ENCODE measurements around the gene SLC23A3.

The SLC23A3 gene

DNA sequence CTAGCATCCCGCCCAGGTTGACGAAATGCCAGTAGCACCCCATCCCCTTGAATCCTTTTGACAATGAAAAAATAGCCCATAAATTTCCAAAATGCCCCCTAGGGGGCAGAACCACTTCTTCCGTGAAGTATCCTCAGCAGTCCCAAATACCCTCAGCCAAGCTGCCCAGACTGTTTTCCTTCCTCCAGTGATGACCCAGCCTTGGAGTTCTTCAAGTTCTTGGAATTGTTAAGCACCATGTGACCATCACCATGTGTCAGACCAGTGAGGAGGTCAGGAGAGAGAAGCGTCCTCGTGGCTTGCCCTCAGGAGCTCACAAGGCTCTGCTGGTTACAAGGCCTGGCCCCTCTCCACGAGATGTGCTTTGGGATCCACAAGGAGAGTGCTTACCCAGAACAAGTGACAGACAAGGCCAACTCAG, 1.4 kb upstream of the SLC23A3 start:
- Histone ChIP-seq H3K27ac (ENCODE audit: low read length) (0 out of 2 replicates have a peak overlapping the region, but pooled peaks have one; percentile 19), H3K9me3 (ENCODE audit: insufficient read depth, low read length, severe bottlenecking) (no peaks in the 10 kb centered on the region), H3K27me3 (ENCODE audit: insufficient read depth, low read length, poor library complexity) (no peaks in the 10 kb centered on the region), H3K36me3 (ENCODE audit: insufficient read depth, low read length) (peaks cover 42% of the 10 kb centered on the region), H3K4me2 (ENCODE audit: insufficient read depth, low read length) (no peak overlapping the region), H3K9ac (ENCODE audit: low read depth, low read length) (no peak overlapping the region), H3K4me1 (ENCODE audit: insufficient read depth, low read length) (peaks cover 16% of the 10 kb centered on the region), H3K79me2 (ENCODE audit: insufficient read depth, low read length) (peaks cover 7% of the 10 kb centered on the region), H3K4me3 (ENCODE audit: low read depth in 1 of 2, low read length in 2 of 2) (no peak overlapping the region), H2AFZ (ENCODE audit: low read depth, low read length) (no peak overlapping the region), H4K20me1 (ENCODE audit: insufficient read depth, low read length) (peaks cover 4% of the 10 kb centered on the region; the same call in 1 of the 2 replicates)
- ATAC-seq (ENCODE audit: insufficient read depth, low read depth) (peak; percentile 69), DNase-seq (peak; percentile 35)
- no peak for TF ChIP-seq EZH2 (IDR thresholded peaks at IDR 0.05; ENCODE audit: borderline replicate concordance, low read depth, low read length, severe bottlenecking)
- TF ChIP-seq, protein P1, sequence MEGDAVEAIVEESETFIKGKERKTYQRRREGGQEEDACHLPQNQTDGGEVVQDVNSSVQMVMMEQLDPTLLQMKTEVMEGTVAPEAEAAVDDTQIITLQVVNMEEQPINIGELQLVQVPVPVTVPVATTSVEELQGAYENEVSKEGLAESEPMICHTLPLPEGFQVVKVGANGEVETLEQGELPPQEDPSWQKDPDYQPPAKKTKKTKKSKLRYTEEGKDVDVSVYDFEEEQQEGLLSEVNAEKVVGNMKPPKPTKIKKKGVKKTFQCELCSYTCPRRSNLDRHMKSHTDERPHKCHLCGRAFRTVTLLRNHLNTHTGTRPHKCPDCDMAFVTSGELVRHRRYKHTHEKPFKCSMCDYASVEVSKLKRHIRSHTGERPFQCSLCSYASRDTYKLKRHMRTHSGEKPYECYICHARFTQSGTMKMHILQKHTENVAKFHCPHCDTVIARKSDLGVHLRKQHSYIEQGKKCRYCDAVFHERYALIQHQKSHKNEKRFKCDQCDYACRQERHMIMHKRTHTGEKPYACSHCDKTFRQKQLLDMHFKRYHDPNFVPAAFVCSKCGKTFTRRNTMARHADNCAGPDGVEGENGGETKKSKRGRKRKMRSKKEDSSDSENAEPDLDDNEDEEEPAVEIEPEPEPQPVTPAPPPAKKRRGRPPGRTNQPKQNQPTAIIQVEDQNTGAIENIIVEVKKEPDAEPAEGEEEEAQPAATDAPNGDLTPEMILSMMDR (IDR thresholded peaks at IDR 0.05; ENCODE audit: borderline replicate concordance, extremely low read depth, low read length, poor library complexity, severe bottlenecking), result peak; percentile 72

DNA sequence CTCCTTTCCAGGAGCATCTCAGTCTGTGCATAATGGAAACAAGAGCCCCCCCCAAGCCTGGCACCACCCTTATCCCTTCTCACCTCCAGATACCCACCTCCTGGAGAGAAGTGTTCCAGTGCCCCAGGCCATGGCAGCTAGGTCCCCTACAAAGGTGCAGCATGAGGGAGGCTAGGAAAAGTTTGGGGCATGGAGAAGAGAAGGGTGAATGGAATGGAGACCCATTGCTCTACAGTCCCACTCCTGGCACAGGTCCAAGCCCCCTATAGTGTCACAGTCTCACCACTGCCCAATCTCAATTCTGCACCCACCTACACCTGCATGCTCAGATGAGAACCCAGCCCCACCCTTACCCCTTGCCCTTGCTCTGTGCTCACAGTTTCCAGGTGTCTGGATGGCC, 897 bp downstream of the SLC23A3 start:
- Histone ChIP-seq H3K79me2 (ENCODE audit: insufficient read depth, low read length) (no peaks in the 10 kb centered on the region), H3K27me3 (ENCODE audit: insufficient read depth, low read length, poor library complexity) (no peaks in the 10 kb centered on the region), H3K36me3 (ENCODE audit: insufficient read depth, low read length) (peaks cover 31% of the 10 kb centered on the region), H2AFZ (ENCODE audit: low read depth, low read length) (no peak overlapping the region), H3K9ac (ENCODE audit: low read depth, low read length) (no peak overlapping the region), H3K9me3 (ENCODE audit: insufficient read depth, low read length, severe bottlenecking) (no peaks in the 10 kb centered on the region), H3K4me2 (ENCODE audit: insufficient read depth, low read length) (no peak overlapping the region), H4K20me1 (ENCODE audit: insufficient read depth, low read length) (peaks cover 4% of the 10 kb centered on the region; the same call in 1 of the 2 replicates), H3K4me3 (ENCODE audit: low read depth in 1 of 2, low read length in 2 of 2) (no peak overlapping the region), H3K4me1 (ENCODE audit: insufficient read depth, low read length) (no peaks in the 10 kb centered on the region), H3K27ac (ENCODE audit: low read length) (no peak overlapping the region)
- TF ChIP-seq, protein P1 (IDR thresholded peaks at IDR 0.05; ENCODE audit: borderline replicate concordance, extremely low read depth, low read length, poor library complexity, severe bottlenecking), result no peak
- no peak for TF ChIP-seq EZH2 (IDR thresholded peaks at IDR 0.05; ENCODE audit: borderline replicate concordance, low read depth, low read length, severe bottlenecking)
- DNase-seq (no peak), ATAC-seq (ENCODE audit: insufficient read depth, low read depth) (no peak)

DNA sequence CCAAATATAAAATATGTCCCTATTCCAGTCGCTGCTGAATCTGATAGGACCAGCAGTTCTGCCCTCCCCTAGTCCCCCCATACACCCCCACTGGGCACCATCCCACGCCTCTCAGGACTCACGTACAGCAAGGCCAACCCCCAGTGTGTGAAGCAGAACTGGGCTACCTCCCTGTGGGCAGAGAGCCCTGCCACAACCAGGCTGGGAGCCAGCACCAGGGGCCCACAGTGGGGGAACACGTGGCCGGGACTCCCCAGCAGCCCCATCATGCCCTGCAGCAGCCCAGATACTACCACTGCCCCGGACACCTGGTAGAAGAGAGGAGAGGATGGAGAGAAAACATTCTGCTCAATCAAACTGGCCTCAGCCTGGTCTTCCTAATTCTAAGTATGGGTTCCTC, 1.3 kb downstream of the SLC23A3 start:
- Histone ChIP-seq H3K27ac (ENCODE audit: low read length) (no peak overlapping the region), H3K27me3 (ENCODE audit: insufficient read depth, low read length, poor library complexity) (no peaks in the 10 kb centered on the region), H2AFZ (ENCODE audit: low read depth, low read length) (no peak overlapping the region), H3K4me2 (ENCODE audit: insufficient read depth, low read length) (no peak overlapping the region), H3K9me3 (ENCODE audit: insufficient read depth, low read length, severe bottlenecking) (no peaks in the 10 kb centered on the region), H3K9ac (ENCODE audit: low read depth, low read length) (no peak overlapping the region), H3K79me2 (ENCODE audit: insufficient read depth, low read length) (no peaks in the 10 kb centered on the region), H3K36me3 (ENCODE audit: insufficient read depth, low read length) (peaks cover 27% of the 10 kb centered on the region), H3K4me3 (ENCODE audit: low read depth in 1 of 2, low read length in 2 of 2) (no peak overlapping the region), H3K4me1 (ENCODE audit: insufficient read depth, low read length) (no peaks in the 10 kb centered on the region), H4K20me1 (ENCODE audit: insufficient read depth, low read length) (peaks cover 4% of the 10 kb centered on the region; the same call in 1 of the 2 replicates)
- DNase-seq (no peak), ATAC-seq (ENCODE audit: insufficient read depth, low read depth) (no peak)
- no peak for TF ChIP-seq EZH2 (IDR thresholded peaks at IDR 0.05; ENCODE audit: borderline replicate concordance, low read depth, low read length, severe bottlenecking)
- TF ChIP-seq, protein P1 (IDR thresholded peaks at IDR 0.05; ENCODE audit: borderline replicate concordance, extremely low read depth, low read length, poor library complexity, severe bottlenecking), result no peak
